Measurements from ENCODE around the gene DLG2.

- no peak for TF ChIP-seq CTCF (IDR thresholded peaks at IDR 0.05)
- no peak for TF ChIP-seq EP300 (IDR thresholded peaks at IDR 0.05)
- TF ChIP-seq POLR2A (IDR thresholded peaks at IDR 0.05): no peak
These were observed 761.2 kb downstream of the DLG2 start for GRCh38 chr11:84865791-84866535.

Measured in suprapubic skin (tissue), 3 donors.